Gastroesophageal sphincter (tissue), 2 donors: Measurements from ENCODE around the gene ZFYVE28.

Experiments
- POLR2A ChIP-seq, 2 donors: fragments of 450-650 bp; IDR thresholded peaks; one replicate each; pipeline ENCODE4 v1.6.1; 2017; ENCODE audit warnings: antibody characterized with exemption in 2 of 2, mild to moderate bottlenecking in 2 of 2, moderate library complexity in 1 of 2
- POLR2AphosphoS5 ChIP-seq: sonication (generic); formaldehyde crosslinking; IDR thresholded peaks from one replicate; pipeline ENCODE4 v1.6.1; 2017; ENCODE audit warnings: antibody characterized with exemption

DNA sequence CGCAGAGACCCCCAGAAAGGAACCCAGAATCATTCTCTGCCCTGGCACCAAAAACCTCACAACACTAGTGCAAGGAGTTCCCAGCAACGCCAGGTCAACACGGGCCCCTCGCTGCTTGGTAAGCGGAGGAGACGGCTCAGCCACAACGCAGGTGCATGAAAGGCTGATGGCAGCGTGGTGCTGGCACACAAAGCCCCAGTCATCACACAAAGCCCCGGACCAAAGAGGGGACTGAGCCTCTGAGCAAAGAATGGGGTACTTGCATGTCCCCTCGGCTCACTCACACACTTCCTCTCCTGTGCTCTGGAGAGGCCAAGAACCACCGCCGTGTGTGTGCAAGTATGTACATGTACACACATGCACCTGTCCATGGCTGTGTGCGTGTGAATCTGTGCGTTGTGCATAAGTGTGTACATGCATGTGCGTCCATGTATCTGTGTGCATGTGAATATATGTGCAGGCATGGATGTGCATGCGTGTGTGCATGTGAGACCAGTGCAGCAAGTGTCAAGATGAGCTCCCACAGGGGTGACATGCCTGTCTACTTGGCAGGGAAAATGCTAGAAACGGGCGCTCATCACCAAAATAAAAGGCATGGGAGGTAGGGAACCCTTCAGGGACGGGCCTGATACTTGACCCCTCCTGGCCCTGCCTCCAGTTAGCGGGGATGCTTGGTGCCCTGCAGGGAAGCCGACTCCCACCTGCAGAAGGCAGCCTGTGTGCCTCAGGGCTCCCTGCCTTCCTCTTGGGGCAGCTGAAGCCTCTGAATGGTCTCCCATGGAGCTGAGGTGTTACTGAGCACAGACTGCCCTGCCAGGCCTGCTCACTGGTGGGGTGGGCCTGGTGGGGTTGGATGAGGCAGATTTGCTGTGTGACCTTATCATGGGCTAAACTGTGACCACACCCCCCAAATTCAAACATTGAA is 60.4 kb downstream of the ZFYVE28 start:
- TF ChIP-seq POLR2AphosphoS5: no peak
- no peak for TF ChIP-seq POLR2A (IDR thresholded peaks at IDR 0.05)
